Rectal smooth muscle tissue (tissue), 1 donor: ENCODE measurements around the gene SSC5D.
"Not testable (repeated sequence)": the region's sequence is repeated elsewhere in the genome, so short reads cannot be mapped to it uniquely, and the experiment has no call there.

Experiments used
- H3K27ac ChIP-seq: one replicate; pipeline ENCODE4 v1.7.0; 2013; ENCODE audit warnings: low read depth, low read length, inconsistent platforms
- H3K27me3 ChIP-seq: one replicate; pipeline ENCODE4 v1.7.0; 2013; ENCODE audit warnings: low read length; ENCODE audit not compliant: control insufficient read depth, insufficient read depth
- H3K36me3 ChIP-seq: one replicate; pipeline ENCODE4 v1.7.0; 2013; ENCODE audit warnings: low read length; ENCODE audit not compliant: control insufficient read depth, insufficient read depth
- H3K4me1 ChIP-seq: one replicate; pipeline ENCODE4 v1.7.0; 2013; ENCODE audit warnings: low read length; ENCODE audit not compliant: control insufficient read depth, insufficient read depth
- H3K4me3 ChIP-seq: one replicate; pipeline ENCODE4 v1.7.0; 2013; ENCODE audit warnings: low read length
- H3K9ac ChIP-seq: one replicate; pipeline ENCODE4 v1.7.0; 2013; ENCODE audit warnings: low read length

SSC5D gene

DNA sequence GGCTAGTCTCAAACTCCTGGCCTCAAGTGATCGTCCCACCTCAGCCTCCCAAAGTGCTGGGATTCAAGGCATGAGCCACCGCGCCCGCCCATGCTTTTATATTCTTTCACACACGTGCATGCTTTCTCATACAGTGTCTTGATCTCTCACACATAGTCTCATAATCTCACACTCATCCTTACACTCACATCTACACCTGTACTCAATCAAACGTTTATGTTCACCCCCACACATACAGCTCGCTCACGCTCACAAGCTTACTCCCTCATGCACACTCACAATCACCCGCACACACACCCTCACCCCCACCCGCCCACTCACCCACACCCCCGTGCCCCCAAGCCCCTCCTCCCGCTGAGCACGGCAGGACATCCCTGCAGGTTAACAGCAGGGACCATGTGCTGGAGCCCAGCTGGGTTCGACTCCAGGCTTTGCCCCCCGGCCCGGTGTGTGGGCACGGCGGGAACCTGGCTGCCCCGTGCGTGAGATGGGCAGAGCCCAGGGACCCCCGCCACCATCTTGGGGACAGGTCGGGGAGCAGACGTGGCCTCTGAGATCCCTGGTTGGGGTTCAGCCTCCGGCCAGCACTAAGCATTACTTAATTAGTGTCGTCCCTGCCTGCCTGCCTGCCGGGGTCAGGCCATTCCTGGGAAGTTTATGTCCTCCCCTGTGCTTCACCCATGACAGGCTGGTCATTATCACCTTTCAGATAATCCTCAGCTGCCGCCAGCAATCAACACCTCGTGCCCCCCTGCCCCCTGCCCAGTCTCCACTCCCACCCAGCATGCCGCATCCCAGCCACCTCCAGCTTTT, 37.3 kb downstream of the SSC5D start:
- H3K27me3 ChIP-seq = no peaks in the 10 kb centered on the region
- no peak overlapping the region for H3K9ac ChIP-seq
- no peak overlapping the region for H3K4me3 ChIP-seq
- no peak overlapping the region for H3K27ac ChIP-seq
- peaks cover 6% of the 10 kb centered on the region for H3K4me1 ChIP-seq
- no peaks in the 10 kb centered on the region for H3K36me3 ChIP-seq

DNA sequence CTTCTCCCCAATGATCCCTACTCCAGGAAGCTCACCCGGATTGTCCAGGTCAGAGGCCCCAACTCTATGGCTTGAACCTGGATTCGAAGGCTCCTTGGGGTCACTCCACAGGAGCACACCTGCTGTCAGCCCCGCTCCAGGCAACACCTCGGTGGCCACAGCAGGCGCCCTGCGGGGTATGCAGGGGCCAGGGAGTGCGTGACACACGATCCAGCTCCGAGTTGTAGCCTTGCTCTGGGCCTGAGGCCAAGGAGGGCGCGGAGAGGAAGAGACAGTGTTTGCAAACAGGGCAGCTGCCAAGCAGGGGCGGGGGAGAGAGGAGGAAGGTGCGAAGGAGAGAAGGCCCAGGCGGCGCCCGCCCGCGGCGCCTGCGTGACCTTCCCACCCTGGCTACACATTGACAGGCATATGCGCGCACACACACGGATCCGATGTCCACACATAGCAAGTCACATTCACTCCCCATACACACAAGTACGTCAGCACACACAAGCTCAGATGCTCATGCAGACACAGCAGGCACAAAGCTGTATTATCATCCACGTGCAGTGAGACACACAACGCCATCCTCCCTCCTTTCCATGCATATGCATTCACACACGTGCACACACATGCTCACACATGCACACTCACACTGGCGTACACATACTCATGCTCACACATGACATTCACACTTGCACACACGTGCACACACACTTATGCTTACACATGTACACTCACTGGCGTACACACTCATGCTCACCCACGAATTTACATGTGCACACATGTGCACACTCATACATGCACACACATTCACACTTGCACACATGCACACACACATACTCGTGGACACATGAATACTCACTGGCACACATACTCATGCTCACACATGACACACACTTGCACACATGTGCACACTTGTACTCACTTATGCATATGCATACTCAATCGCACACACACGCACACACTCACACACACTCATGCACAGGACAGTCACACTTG, 38.3 kb downstream of the SSC5D start:
- Histone ChIP-seq H3K27ac (no peak overlapping the region), H3K4me3 (peak overlapping the region; percentile 14), H3K27me3 (no peaks in the 10 kb centered on the region), H3K4me1 (peaks cover 6% of the 10 kb centered on the region), H3K36me3 (no peaks in the 10 kb centered on the region), H3K9ac (no peak overlapping the region)

DNA sequence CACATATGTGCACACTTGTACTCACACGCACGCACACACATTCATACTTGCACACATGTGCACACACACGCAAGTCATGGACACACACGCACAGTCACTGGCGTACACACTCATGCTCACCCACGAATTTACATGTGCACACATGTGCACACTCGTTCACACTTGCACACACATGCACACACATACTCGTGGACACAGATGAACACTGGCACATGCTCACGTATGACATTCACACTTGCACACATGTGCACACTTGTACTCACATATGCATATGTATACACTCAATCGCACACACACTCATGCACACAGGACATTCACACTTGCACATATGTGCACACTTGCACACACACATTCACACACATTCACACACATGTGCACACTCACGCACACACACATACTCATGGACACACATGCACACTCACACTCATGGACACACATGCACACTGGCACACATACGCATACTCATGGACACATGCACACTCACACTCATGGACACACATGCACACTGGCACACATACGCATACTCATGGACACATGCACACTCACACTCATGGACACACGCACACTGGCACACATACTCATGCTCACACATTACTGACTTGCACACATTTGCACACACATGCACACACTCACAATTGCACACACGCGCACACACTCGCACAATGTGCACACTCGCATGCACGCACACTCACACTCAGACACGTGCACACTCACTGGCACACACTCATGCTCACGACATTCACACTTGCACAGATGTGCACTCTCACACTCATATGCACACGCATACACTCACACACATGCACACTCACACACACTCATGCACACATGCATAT, 39.2 kb downstream of the SSC5D start:
- no peaks in the 10 kb centered on the region for H3K36me3 ChIP-seq
- H3K4me3 ChIP-seq = no peak overlapping the region
- no peak overlapping the region for H3K27ac ChIP-seq
- no peak overlapping the region for H3K9ac ChIP-seq
- H3K4me1 ChIP-seq = peaks cover 6% of the 10 kb centered on the region
- H3K27me3 ChIP-seq = no peaks in the 10 kb centered on the region

DNA sequence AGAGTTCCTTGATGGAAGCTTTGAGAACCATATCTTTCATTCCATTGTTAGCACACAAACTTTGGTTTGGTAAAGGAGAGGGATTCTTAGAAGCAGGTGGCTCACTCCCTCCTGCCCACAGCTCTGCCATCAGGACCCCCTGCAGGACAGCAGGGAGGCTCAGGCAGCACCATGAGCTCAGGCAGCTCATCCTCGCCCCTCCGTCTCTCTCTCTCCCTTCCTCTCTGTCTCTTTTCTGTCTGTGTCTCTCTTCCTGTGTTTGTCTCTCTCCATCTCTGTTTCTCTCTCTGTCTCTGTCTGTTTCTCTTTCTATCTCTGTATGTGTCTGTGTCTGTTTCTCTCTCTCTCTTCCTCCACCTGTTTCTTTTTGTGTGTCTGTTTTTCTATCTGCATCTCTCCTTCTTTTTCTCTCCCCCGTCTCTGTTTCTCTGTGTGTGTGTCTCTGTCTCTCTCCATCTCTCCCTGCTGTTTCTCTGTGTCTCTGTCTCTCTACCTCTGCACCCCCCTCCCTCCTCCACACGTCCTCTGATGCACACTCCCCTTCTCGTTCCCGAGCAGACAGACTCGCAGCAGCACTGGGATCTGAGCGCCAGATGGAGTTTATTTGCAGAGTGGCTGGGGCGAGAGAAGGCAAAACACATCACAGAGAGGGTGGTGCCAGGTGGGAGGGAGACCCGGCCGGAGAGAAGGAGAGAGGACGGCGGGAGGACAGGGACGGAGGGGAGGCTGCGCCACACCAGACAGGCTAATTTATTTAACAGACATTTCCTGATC, 40.0 kb downstream of the SSC5D start:
- Histone ChIP-seq H3K4me3 (no peak overlapping the region), H3K9ac (no peak overlapping the region)

DNA sequence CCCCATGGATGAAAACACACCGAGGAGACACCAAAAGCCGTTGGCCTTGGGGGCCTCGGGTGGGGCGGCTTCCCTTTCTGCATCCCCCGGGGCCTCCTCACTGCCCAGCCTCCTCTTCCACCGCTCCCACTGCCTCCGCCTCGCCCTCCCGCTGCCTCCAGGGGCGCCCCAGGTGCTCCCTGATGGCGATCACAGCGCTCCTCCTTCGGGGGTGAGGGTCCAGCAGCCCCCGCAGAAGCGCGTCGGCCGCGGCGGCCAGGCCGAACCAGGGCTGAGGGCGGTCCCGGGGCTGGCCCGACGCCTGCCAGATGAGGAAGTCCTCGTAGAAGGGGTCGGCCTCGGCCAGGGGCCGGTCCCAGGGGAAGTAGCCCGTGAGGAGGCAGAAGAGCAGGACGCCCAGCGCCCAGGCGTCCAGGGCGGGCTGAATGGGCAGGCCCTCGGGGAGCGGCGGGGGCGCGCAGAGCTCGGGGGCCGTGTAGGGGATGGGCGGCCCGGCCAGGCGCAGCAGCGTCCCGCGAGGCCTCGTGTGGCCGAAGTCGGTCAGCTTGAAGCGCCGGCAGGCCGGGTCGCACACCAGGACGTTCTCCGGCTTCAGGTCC, 41.5 kb downstream of the SSC5D start:
- Histone ChIP-seq H3K4me1 (peaks cover 6% of the 10 kb centered on the region), H3K9ac (no peak overlapping the region), H3K27ac (no peak overlapping the region), H3K4me3 (no peak overlapping the region), H3K36me3 (no peaks in the 10 kb centered on the region), H3K27me3 (no peaks in the 10 kb centered on the region)

More for the DNA sequence above, 40.0 kb downstream of the SSC5D start:
- no peak overlapping the region for H3K27ac ChIP-seq
- H3K36me3 ChIP-seq = no peaks in the 10 kb centered on the region
- no peaks in the 10 kb centered on the region for H3K27me3 ChIP-seq
- peaks cover 6% of the 10 kb centered on the region for H3K4me1 ChIP-seq

DNA sequence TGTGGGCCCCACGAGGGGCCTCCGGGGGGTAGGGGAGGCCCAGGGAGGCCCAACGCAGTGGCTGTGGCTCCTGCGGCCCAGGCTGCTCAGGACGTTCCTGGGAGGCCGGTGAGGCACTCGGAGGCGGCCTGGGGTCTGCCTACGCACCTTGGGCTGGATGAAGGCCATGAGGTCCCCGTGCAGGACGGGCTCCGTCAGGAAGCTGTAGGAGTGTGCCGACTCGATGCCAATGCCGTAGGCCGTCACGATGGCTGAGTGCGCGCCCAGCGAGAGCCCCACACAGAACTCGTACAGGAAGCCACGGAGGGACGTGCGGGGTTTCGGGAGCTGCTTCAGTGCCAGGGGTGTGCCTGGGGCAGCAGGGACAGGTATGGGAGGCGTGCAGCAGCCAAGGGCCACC, 42.8 kb downstream of the SSC5D start:
- no peak overlapping the region for H3K4me3 ChIP-seq
- peaks cover 6% of the 10 kb centered on the region for H3K4me1 ChIP-seq
- no peak overlapping the region for H3K9ac ChIP-seq
- no peak overlapping the region for H3K27ac ChIP-seq
- no peaks in the 10 kb centered on the region for H3K27me3 ChIP-seq
- no peaks in the 10 kb centered on the region for H3K36me3 ChIP-seq

DNA sequence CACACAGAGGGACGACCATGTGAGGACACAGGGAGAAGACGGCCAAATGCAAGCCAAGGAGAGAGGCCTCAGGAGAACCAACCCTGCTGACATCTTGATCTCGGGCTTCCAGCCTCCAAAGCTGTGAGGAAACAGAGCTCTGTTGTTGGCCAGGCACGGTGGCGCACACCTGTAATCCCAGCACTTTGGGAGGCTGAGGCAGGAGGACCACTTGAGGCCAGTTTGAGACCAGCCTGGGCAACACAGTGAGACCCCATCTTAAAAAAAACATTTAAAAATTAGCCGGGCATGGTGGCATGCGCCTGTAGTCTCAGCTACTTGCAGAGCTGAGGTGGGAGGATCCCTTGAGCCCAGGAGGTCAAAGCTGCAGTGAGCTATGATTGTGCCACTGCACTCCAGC, 46.0 kb downstream of the SSC5D start:
- not testable (repeated sequence) for H3K4me3 ChIP-seq, H3K36me3 ChIP-seq, H3K27ac ChIP-seq, H3K4me1 ChIP-seq, H3K27me3 ChIP-seq, H3K9ac ChIP-seq

DNA sequence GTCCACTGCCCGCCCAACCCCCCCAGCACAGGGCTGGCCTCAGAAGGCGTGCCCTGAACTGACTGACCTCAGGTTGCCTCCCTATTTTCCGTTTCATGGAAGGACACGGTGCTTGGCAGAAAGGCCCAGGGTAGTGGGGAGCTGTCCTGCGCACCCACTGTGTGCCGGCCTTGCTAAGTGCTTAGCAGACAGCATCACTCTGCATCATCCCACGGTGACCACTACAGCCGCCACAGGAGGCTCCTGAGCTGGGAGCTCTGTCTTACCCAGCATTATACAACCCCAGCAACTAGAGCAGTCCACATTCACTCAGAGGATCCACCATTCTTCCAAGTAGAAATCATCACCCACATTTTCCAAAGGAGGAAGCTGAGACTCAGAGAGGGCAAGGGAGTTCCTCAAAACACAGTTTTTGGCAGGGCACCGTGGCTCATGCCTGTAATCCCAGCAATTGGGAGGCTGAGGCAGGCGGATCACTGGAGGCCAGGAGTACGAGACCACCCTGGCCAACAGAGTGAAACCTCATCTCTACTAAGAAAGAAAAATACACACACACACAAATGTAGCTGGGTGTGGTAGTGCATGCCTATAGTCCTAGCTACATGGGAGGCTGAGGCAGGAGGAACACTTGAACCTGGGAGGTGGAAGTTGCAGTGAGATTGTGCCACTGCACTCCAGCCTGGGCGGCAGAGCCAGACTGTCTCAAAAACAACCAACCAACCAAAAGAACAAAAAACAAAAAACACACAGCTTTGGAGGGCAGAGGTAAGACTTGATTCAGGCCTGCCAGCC, 47.1 kb downstream of the SSC5D start:
- Histone ChIP-seq H3K36me3 (no peaks in the 10 kb centered on the region), H3K27ac (no peak overlapping the region), H3K4me1 (no peaks in the 10 kb centered on the region), H3K4me3 (no peak overlapping the region), H3K27me3 (no peaks in the 10 kb centered on the region), H3K9ac (no peak overlapping the region)

DNA sequence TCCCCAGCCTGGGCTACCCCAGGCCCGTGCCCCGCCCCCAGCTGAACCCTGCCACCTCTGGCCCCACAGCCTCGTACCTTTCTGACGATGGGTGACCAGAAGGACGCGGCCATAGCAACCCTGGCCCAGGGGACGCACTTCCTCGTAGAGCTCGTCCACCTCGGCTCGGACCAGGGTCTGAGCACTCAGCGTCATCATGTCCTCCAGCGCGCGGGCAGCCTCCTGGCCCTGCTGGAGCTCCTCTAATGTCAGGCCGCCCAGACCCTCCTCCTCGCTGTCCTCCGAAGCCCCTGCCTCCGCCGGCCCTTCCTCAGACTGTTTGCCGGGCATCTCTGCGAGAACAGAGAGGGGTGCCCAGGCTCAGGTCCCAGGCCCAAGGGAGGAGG, 47.7 kb downstream of the SSC5D start:
- no peak overlapping the region for H3K4me3 ChIP-seq
- no peak overlapping the region for H3K27ac ChIP-seq
- H3K4me1 ChIP-seq = no peaks in the 10 kb centered on the region
- no peaks in the 10 kb centered on the region for H3K27me3 ChIP-seq
- no peaks in the 10 kb centered on the region for H3K36me3 ChIP-seq
- no peak overlapping the region for H3K9ac ChIP-seq

DNA sequence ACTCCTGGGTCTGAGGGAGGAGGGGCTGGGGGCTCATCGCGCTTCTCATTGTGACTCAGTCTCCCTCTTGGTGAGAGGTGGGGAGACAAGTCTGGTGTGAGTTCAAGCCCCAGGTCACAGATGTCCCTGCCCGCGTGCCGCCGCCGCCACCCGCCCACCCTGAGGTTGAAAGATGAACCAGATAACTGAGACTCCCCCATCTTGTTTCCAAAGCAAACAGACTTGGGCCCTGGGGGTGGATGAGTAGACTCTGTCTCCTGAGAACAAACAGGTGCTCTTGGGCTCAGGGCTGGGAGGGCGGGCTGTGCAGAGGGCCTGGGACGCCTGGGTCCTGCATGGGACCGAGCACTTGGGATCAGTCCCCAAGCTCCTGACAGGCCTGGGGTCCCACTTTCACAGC, 48.1 kb downstream of the SSC5D start:
- no peak overlapping the region for H3K27ac ChIP-seq

More for the DNA sequence above, 48.1 kb downstream of the SSC5D start:
- no peaks in the 10 kb centered on the region for H3K4me1 ChIP-seq
- no peaks in the 10 kb centered on the region for H3K27me3 ChIP-seq
- no peaks in the 10 kb centered on the region for H3K36me3 ChIP-seq
- no peak overlapping the region for H3K4me3 ChIP-seq
- H3K9ac ChIP-seq = no peak overlapping the region
